ENCODE measurements around the gene PPP1R27.
A peak's percentile ranks its signal among the peaks of the same experiment; 100 is the strongest.
"Not testable (repeated sequence)": the region's sequence is repeated elsewhere in the genome, so short reads cannot be mapped to it uniquely, and the experiment has no call there.

The PPP1R27 gene

GRCh38 chr17:81840826-81841778 is 6.3 kb upstream of the PPP1R27 start:
- no peak for DNase-seq (ENCODE audit: low read depth)

GRCh38 chr17:81840059-81840458 is 5.2 kb upstream of the PPP1R27 start:
- not testable (repeated sequence) for DNase-seq (ENCODE audit: low read depth)

- no peak for DNase-seq (ENCODE audit: low read depth)
Measured at GRCh38 chr17:81839301-81839700, 4.5 kb upstream of the PPP1R27 start.

DNA sequence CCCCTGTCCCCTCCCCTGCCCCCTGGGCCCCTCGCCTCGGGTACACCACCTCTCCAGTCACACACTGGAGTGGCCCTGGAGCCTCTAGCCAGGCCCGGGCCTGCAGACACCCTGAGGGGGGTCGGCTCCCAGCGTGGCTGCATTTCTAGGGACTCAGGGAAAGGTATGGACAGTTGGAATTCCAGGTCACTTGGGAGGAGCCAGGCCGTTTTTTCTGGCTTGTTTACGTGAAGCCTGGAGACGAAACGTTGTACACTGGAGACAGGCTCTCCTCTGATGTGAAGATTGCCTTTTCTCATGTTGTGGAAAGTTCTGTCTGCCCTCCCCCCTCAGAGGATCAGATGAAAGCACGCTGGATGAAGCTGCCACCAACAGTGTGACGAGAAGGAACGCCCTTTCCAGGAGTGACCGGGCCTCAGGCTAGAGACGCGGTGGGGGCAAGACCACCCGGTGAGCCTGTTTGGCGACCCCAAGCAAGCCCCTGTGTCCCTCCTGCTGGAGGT is 4.0 kb upstream of the PPP1R27 start:
- no peak for DNase-seq (ENCODE audit: low read depth)

GRCh38 chr17:81837641-81838040 is 2.8 kb upstream of the PPP1R27 start:
- no peak for DNase-seq (ENCODE audit: low read depth)

DNA sequence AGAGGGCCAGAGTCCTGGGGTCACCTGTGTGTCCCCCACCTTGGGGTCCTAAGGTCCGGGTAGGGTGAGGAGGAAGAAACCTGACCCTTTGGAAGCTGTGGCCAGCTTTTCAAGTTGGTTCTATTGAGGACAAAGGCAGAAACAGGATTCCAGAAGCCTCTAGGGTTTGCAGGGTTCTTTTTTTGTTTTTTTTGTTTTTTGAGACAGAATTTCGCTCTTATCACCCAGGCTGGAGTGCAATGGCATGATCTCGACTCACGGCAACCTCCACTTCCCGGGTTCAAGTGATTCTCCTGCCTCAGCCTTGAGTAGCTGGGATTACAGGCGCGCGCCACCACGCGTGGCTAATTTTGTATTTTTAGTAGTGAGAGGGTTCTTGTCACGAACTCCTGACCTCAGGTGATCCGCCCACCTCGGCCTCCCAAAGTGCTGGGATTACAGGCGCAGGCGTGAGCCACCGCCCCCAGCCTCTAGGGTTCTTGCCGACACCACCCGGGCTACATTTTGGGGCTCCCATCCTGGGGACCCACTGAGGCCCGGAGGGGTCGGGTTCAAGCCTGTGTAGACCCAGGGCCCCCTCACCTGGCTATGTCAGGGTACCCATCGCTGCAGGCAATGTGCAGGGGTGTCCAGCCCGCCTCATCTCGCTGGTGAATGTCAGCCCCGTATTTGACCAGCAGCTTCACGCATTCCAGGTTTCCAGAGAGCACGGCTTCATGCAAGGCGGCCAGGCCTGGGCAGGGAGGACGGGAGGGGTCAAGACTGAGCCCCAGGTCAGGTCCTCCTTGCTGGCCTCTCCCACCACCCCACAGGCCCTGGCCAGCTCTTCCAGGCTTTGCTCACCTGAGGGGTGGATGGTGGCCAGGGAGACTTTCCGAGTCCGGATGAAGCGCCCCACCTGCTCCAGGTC is 674 bp downstream of the PPP1R27 start:
- DNase-seq (ENCODE audit: low read depth) = no peak

- peak; percentile 37 for DNase-seq (ENCODE audit: low read depth)
Measured at GRCh38 chr17:81833160-81833920, 1.5 kb downstream of the PPP1R27 start, which contains the start of gene MCRIP1. Gene MCRIP1, minus strand, starts transcription at chr17:81833291. Its CDS starts 8,785 bp downstream, at chr17:81824506.

- DNase-seq (ENCODE audit: low read depth) = no peak
Measured at GRCh38 chr17:81832608-81833159, 2.2 kb downstream of the PPP1R27 start.

GRCh38 chr17:81831957-81832607 is 2.8 kb downstream of the PPP1R27 start:
- no peak for DNase-seq (ENCODE audit: low read depth)

DNA sequence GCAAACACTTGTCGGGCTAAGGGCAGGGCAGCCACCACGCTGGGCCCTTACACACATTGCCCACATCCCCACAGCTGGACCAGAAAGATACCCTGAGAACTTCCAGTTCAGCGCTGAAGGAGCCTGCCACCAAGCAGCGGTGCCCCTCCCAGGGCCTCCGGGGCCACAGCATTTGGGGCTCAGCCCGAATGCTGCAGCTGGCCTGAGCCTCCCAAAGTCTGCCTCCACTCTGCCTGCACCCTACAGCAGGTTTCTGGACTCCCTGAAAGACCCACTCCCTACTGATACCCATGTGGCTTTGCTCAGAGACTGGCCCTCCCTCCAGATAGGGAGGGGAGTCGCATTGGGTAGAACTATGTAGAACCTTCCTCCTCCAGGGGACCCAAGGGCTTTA is 3.3 kb downstream of the PPP1R27 start:
- DNase-seq (ENCODE audit: low read depth) = no peak

GRCh38 chr17:81829858-81830257 is 5.0 kb downstream of the PPP1R27 start:
- DNase-seq (ENCODE audit: low read depth) = no peak

- no peak for DNase-seq (ENCODE audit: low read depth)
Measured at GRCh38 chr17:81828656-81829055, 6.2 kb downstream of the PPP1R27 start.

DNA sequence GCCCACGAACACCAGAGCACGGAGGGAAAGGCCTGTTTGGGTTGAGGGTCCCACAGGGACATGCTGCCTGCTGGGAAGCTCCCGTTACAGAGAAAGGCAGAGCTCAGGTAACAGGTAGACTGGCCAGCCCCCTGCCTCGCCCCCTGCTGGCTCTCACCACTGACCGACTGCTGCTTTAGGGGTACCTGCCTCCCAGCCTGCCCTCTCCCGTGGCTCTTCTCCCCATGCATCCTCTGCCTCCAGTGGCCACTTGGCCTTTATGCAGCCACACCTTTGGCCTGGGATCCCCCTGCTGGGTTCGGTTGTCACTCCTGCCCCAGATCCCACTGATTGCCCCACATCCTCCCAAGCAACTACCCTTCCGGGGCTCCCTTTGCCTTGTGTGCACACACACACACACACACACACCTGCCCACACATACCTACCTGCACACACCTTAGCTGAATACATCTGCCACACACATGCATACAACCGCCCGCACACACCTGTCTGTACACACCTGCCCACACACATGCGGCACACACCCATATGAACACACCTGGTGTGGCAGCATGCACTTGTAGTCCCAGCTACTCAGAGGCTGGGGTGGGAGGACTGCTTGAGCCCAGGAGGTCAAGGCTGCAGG is 8.9 kb downstream of the PPP1R27 start:
- no peak for DNase-seq (ENCODE audit: low read depth)

- no peak for DNase-seq (ENCODE audit: low read depth)
Measured at GRCh38 chr17:81824595-81824994, 10.3 kb downstream of the PPP1R27 start.

GRCh38 chr17:81823820-81824550 is 10.9 kb downstream of the PPP1R27 start:
- DNase-seq (ENCODE audit: low read depth) = no peak

DNA sequence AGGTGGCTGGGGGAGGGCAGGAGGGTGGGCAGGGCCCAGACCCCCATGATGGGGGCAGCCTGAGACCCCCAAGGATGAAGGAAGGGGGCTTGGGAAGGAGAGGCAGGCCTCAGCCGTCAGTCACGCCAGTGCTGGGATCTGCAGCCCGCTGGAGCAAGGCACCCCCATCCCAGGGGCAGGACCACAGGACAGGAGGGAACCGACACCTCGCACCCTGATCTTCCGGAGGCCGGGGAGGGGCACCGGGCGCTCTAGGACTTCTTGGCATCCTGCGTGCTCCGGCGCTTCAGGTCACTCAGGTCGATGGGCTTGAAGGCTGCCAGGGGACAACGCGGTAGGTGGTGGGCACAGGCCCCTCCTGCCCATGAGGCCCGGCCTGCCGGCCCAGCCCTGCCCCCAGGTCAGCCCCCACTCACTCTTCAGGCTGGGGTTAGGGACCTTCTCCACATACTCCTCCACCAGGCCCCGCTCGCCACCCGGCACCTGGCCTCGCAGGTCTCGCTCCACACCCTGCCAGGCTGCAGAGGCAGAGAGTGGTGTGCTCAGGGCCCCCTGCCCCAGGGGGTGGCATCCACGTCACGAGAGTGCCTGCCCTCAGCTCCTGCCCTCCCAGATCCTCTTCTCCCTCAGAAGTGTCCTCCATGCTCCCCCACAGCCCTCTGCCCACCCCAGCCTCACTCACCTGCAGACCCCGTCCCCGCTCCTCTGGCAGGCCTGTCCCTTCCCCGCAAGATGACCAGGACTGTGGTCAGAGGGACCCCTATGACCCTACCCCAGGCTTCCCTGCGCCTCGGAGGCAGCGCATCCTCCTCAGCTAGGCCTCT is 11.6 kb downstream of the PPP1R27 start:
- no peak for DNase-seq (ENCODE audit: low read depth)

- DNase-seq (ENCODE audit: low read depth) = no peak
Measured at GRCh38 chr17:81822312-81822637, 12.6 kb downstream of the PPP1R27 start.

DNA sequence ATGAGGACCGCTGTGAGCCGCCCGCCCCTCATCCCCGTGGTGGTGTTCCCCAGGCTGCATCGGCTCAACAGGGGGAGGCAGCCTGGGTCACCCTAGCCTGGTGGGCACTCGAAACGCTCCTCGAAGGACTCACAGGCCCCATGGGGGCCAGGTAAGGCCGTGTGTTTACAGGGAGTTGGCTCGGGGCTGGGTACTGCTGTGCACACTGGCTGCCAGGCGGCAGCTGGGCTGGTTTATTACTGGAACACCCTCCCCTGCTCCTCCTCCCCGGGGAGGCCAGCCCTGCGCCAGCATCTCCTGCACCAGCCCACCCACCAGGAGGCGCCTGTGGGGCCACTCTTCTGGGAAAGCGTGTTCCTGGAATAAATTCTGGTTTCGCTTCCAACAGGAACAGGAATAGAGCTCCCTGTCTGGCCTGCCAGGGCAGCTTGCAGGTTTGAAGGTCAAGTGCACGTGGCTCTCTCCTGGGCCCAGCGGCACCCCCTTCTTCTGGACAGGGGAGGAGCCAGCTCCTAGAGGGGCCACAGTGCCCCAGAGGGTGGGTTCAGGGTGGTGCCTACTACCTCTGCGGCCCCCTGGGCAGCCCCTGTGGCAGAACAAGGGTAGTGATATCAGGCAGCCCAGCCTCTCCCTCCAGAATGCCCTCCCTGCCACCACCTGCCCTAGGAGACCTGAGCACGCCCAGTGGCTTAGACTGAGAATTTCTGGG is 13.1 kb downstream of the PPP1R27 start:
- DNase-seq (ENCODE audit: low read depth) = no peak
